Measurements from ENCODE around the gene ENPP1.

GRCh38 chr6:131885237-131885636 lies 77.4 kb downstream of the ENPP1 start:
- TF ChIP-seq CTCF (IDR thresholded peaks at IDR 0.05) (no peak), EZH2 (IDR thresholded peaks at IDR 0.05; ENCODE audit: borderline replicate concordance, insufficient read depth, low read depth, low read length, poor library complexity, severe bottlenecking) (no peak)
